DMS153 (cell line): Measurements from ENCODE around the gene GPR61.

ENCODE experiments used
- DNase-seq: peaks from one replicate; lab custom pipeline; 2025; lab: John Stamatoyannopoulos, UW

The GPR61 gene

GRCh38 chr1:109508873-109509175 lies 30.8 kb upstream of the GPR61 start:
- DNase-seq: no peak

DNA sequence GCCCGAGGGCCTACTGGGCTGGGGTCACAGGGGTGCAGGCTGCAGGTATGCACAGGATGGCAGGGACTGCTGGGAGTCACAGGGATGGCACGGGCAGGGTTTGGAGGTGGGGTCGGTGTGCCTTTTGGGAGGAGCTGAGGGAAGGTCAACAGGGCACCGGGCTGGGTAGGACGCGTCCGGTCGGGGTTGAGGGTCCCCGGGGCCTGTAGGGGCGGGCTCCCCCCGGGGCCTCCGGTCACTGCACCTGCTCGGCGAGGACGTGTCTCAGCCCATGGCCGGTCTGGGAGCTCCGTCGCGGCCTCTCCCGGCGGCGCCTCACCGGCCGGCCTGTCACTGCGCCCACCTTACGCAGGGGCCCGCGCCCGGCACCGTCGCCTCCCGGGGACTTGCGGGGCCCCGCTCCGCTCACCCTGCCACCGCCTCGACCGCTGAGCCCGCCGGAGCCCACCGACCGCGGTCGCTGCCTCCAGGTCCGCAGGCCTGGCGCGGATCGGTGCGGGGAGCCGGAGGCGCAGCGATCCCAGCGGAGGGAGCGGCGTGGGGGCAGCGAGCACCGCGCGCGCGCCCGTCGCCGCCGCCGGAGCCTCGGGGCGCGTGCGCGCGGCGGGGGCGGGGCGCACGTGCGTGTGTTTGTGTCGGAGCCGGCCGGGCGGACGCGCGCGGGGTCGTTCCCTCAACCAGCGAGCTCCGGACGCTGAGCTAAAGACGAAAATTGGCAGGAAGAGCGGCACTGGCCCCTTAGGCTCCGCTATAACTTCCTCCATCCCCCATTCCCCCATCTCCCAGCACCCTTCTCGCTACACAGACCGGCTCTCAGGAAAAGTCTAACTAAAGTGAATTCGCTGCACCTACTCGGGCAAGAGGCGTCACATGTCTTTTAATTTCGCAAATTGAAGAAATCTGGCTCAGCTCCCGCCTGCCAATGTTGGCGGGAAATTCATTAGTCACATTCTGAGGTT lies 30.2 kb upstream of the GPR61 start, which contains the start of gene AMIGO1:
TSS of gene AMIGO1 (minus strand) at position 552 of the 959 bp plus-strand sequence. CDS start 815 bp downstream, outside the sequence.
- no peak for DNase-seq

DNA sequence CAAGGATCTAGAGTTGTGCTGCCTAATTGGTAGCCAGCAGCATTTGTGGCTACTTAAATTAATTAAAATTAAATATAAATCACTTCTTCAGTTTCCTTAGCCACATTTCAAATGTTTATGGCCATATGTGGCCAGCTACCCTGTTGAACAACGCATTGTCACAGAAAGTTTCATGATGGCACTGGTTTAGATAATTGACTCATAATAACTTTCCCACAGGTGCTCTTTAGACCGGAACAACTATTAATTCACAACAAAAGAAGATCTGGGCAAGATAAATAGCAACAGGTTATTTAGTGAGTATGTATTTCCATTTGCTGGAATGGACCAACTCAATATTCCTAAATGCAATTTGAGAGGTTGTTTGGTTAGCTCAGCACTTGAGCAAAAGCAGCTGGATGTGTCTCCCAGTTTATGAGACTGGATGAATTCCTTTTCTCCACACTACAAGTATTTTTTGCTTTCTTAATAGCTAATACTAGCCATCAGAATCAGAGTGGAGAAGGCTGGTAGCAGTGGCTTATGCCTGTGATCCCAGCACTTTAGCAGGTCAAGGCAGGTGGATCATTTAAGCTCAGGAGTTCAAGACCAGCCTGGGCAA lies 26.5 kb upstream of the GPR61 start:
- no peak for DNase-seq

GRCh38 chr1:109514846-109515245 lies 24.8 kb upstream of the GPR61 start:
- no peak for DNase-seq

DNA sequence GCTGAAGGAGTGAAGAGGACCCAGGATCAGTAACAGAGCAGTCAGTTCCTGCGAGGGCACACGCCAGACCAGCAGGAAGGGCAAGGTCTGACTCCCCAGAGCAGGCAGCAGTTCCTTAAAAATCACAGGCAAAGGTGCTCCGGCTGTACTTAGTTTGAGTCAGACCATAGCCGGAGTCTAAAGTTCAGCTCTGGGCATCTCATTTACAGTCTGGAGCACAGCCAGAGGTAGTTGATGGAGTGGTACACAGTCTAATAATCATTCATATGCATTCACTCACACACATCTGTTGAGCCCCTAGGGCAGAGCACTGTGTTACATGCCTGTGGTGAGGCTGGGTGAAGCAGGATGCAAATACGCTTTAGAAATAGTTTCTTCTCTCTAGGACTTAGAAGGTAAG lies 22.8 kb upstream of the GPR61 start:
- DNase-seq: no peak

GRCh38 chr1:109517337-109517736 lies 22.3 kb upstream of the GPR61 start:
- no peak for DNase-seq

DNA sequence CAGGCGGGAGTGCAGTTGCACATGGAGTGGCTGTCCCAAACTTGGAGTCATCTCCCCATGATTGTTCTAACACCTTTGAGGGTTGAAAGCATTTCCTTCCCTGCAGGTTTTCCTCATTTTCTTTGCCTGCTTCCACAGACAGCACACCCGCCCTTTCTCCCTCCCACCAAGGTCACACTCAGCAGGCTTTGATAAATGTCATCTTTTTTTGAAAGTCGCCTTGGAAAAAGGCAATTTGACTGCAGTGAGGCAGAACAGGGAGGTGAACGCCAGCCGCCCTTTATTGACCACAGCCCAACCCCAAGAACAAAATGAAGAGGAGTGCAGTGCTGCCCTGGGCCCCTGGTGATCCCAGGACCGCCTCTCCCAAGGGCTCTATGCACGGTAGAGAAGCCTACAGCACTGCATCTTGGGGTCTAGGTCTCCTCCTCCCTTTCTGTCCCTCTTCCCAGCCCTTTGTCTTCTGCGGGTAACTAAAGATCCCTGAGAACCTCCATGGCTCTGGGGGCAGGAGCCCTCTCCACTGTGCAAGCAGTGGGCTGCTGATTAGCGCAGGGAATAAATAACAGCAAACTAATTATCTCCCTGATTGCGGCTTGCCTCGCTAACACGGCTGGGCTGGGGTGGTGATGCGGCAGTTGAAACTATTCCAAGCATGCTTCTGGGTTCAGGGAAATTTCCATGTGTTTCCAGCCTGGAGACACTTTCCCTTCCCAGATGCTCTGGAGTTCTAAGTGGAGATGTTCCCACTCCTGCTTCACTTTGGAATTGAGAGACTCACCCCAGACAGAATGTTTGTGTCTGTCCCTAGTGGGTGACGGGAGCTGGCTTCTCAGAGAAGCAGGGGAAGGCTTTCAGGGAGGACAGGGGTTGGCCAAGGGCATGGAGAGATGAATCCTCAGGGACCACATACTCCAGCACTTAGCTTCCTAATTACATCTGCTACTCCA lies 18.4 kb upstream of the GPR61 start:
- no peak for DNase-seq

DNA sequence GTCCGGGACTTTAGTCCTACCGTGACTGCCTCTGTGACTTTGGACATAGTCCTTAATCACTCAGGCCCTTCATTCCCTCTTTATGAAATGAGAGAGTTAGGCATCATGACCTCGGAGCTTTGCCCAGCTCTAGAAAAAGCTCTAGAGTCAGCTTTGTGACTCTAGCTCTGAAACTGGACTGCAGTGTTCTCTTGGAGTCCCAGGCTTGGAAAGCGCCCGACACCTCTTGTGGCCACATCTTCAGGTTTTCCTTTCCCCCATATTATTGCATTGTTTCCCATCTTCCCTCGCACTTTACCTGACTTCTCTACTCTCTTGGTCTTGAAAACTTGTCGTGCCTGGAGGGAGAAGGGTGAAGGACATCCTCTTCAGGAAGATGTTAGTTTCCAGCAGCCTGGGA lies 17.6 kb upstream of the GPR61 start:
- DNase-seq: no peak

DNA sequence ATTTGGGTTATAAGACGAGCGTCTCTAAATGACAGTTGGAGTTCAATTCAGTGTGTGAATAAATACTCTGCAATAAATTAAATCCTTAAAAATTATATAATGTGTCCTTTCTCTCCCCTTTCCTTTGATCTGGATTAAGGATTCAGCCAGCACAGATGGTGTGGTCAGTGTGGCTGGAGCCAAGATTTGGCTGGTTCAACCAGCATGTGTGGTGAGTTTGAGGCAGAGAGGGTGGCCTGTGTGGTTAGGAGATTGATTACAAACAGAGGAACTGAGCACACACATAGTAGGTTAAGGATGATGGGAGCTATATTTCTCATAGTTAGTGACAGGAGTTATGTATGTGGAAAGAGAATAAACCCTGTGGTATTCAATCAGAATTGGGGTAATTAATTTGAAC lies 16.0 kb upstream of the GPR61 start:
- DNase-seq: no peak

GRCh38 chr1:109527098-109527811 lies 12.4 kb upstream of the GPR61 start:
- DNase-seq: no peak

GRCh38 chr1:109527846-109528695 lies 11.6 kb upstream of the GPR61 start:
- no peak for DNase-seq

DNA sequence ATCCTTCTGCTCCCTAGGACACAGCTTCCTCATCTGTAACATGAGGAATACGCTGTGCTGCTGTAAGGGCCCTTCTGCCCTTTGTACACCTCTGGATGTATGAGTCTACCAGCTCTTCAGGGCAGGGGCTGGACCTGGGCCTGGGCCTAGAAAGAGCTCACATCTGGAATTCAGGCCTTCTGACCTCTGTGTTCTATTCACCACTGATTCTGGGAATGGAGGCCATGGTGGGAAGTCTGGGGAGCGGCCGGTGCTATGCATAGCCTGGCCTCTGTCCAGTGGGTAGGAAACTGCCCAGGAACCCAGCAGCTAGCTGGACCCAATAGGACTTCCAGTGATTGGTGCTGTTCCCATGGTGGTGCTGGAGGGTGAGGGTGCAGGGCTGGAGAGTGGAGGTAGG lies 11.0 kb upstream of the GPR61 start:
- no peak for DNase-seq

DNA sequence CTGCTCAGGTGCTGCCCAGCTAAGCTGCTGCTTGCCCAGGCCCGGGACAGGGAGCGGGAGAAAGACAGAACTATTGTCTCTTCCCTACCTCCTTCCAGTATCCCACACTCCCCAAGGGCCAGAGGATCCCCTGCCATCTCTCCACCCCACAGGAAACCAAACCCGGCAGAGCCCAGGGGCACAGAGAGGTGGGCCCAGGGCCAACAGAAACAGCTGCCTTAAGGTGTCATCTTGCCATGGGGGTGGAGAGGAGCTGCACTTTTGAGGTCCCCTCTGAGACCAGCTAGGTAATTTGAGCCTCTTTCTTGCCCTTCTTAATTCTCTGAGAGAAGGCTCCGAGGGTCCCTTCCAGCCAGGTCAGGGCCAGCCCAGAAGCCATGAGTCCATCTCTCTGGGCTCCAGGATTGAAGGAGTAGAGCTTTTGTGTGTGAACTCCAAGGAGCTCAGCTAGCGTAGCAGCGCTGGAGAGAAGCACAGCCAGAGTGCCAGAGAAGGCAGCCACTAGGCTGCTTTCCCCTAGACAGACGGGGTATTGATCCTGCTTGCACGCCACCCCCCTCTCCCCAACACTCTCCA lies 9.7 kb upstream of the GPR61 start:
- no peak for DNase-seq

- DNase-seq: no peak
Observed at GRCh38 chr1:109530457-109531087, 9.1 kb upstream of the GPR61 start.

- no peak for DNase-seq
Observed at GRCh38 chr1:109531380-109531779, 8.3 kb upstream of the GPR61 start.

DNA sequence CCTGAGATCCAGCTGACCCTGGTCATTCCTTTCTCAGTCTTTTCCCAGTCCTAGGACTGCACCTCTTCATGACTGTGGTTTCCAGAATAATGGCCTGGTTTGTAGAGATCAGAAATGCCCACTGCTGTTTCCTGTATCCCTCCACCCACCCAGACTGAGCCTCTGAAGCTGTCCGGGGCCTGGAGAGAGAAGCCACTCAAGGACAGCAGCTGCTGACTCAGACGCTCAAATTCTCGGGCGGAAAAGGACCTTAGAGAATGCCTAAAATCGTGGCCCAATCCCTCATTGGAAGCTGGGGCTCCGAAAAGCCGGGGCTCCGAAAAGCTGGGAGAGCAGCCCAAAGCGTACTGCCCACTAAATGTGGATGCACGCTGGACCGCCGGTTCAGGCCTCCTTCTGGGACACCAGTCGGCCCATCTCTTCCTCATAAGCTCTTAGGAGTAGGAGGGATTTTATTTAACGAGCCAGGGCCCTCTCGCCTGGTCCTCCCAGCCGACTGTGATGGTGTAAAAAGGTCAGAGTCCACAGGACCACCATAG lies 7.8 kb upstream of the GPR61 start:
- no peak for DNase-seq

GRCh38 chr1:109532365-109533136 lies 7.1 kb upstream of the GPR61 start:
- peak; percentile 47 for DNase-seq

DNA sequence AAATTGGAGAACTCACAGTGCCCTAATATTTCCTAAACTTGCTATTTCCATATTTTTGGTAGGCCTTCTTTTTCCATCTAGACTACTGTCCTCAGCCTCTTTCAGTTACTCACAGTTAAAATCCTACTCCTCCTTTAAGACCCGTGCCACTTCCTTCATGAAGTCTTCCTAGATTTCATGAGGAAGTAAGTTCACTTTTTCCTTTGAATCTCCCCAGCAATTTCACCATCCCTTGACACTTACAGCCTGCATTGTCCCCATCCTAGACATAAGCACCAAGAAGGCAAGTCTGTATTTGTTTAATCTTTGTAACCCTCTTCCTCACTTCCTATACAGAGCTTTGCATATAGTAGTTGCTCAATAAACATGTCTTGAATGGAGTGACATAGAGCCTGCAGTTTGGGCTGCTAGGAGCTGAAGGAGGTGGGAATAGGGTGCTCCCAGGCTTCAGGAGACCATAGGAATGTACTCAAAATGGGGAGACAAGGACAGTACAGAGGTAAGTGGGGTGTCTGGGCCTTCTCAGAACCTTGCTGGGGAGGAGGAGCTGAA lies 5.3 kb upstream of the GPR61 start:
- DNase-seq: no peak

DNA sequence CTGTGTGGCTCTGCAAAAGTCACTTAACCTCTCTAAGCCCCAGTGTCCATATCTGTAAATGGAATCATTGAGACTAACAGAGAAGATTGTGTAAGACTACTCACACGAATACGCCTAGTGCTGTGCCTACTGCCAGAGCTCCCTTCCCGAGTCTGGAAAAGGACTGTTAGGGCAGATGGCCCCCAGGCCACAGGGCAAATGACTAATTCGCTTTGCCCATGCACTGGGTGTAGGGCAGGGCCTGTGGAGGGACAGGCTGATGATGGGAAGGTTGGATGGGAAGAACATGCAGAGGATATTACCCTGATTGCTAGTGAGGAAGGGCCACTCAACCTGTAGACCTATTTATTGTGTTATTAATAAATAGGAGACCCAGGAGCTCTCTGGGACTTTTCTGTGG lies 4.2 kb upstream of the GPR61 start:
- no peak for DNase-seq
